Activated naive CD8-positive, alpha-beta T cell (primary cell): Measurements from ENCODE around the gene NF1.
"Not testable (repeated sequence)": the region's sequence is repeated elsewhere in the genome, so short reads cannot be mapped to it uniquely, and the experiment has no call there.

Experiments
- H3K27ac Mint-ChIP-seq: one replicate; pipeline ENCODE4 v1.8.0; 2021; ENCODE audit warnings: mixed read lengths
- H3K27me3 Mint-ChIP-seq: one replicate; pipeline ENCODE4 v1.8.0; 2021; ENCODE audit warnings: mixed read lengths
- H3K36me3 Mint-ChIP-seq: one replicate; pipeline ENCODE4 v1.8.0; 2021; ENCODE audit warnings: mixed read lengths
- H3K4me1 Mint-ChIP-seq: one replicate; pipeline ENCODE4 v1.8.0; 2021; ENCODE audit warnings: low read depth, mixed read lengths
- H3K4me3 Mint-ChIP-seq: one replicate; pipeline ENCODE4 v1.8.0; 2021; ENCODE audit warnings: mild to moderate bottlenecking, mixed read lengths
- H3K9me3 Mint-ChIP-seq: one replicate; pipeline ENCODE4 v1.8.0; 2021; ENCODE audit warnings: low read depth, mixed read lengths

Gene NF1

GRCh38 chr17:31094600-31095235, at the start of gene NF1:
Gene NF1 (plus strand): TSS chr17:31094977. CDS start chr17:31095310, 333 bp downstream.
- H3K27me3 Mint-ChIP-seq: no peaks in the 10 kb centered on the region
- peak within 1 kb of the TSS; percentile 97 for H3K4me3 Mint-ChIP-seq
- H3K27ac Mint-ChIP-seq: peak within 1 kb of the TSS; percentile 90

GRCh38 chr17:31046856-31047425, 47.8 kb upstream of the NF1 start:
- H3K27ac Mint-ChIP-seq, H3K27me3 Mint-ChIP-seq, H3K9me3 Mint-ChIP-seq, H3K36me3 Mint-ChIP-seq, H3K4me1 Mint-ChIP-seq, H3K4me3 Mint-ChIP-seq: not testable (repeated sequence)

More at GRCh38 chr17:31094600-31095235, at the start of gene NF1:
- H3K36me3 Mint-ChIP-seq: no peaks in the 10 kb centered on the region
- no peaks in the 10 kb centered on the region for H3K9me3 Mint-ChIP-seq
- H3K4me1 Mint-ChIP-seq: peaks cover 15% of the 10 kb centered on the region

- no peak overlapping the region for H3K27ac Mint-ChIP-seq
- no peaks in the 10 kb centered on the region for H3K9me3 Mint-ChIP-seq
- H3K4me1 Mint-ChIP-seq: peaks cover 5% of the 10 kb centered on the region
- H3K27me3 Mint-ChIP-seq: no peaks in the 10 kb centered on the region
- no peak overlapping the region for H3K4me3 Mint-ChIP-seq
- H3K36me3 Mint-ChIP-seq: peaks cover 2% of the 10 kb centered on the region
Measured at GRCh38 chr17:31048142-31048541, 46.6 kb upstream of the NF1 start.

GRCh38 chr17:31048780-31049179, 46.0 kb upstream of the NF1 start:
- H3K4me1 Mint-ChIP-seq: peaks cover 5% of the 10 kb centered on the region
- H3K36me3 Mint-ChIP-seq: peaks cover 2% of the 10 kb centered on the region
- no peaks in the 10 kb centered on the region for H3K9me3 Mint-ChIP-seq
- no peak overlapping the region for H3K27ac Mint-ChIP-seq
- no peaks in the 10 kb centered on the region for H3K27me3 Mint-ChIP-seq
- H3K4me3 Mint-ChIP-seq: no peak overlapping the region

GRCh38 chr17:31050948-31051347, 43.8 kb upstream of the NF1 start:
- Mint-ChIP-seq H3K9me3 (no peaks in the 10 kb centered on the region), H3K36me3 (peaks cover 2% of the 10 kb centered on the region), H3K27me3 (no peaks in the 10 kb centered on the region), H3K4me1 (peaks cover 5% of the 10 kb centered on the region), H3K4me3 (no peak overlapping the region), H3K27ac (no peak overlapping the region)

GRCh38 chr17:31051506-31051905, 43.3 kb upstream of the NF1 start:
- no peak overlapping the region for H3K27ac Mint-ChIP-seq

GRCh38 chr17:31052187-31052889, 42.4 kb upstream of the NF1 start:
- no peaks in the 10 kb centered on the region for H3K9me3 Mint-ChIP-seq
- H3K4me1 Mint-ChIP-seq: peaks cover 5% of the 10 kb centered on the region
- no peak overlapping the region for H3K4me3 Mint-ChIP-seq
- H3K36me3 Mint-ChIP-seq: peaks cover 2% of the 10 kb centered on the region
- H3K27me3 Mint-ChIP-seq: no peaks in the 10 kb centered on the region
- peak overlapping the region; percentile 17 for H3K27ac Mint-ChIP-seq

More at GRCh38 chr17:31051506-31051905, 43.3 kb upstream of the NF1 start:
- H3K4me1 Mint-ChIP-seq: peaks cover 5% of the 10 kb centered on the region
- peaks cover 2% of the 10 kb centered on the region for H3K36me3 Mint-ChIP-seq
- H3K27me3 Mint-ChIP-seq: no peaks in the 10 kb centered on the region
- H3K4me3 Mint-ChIP-seq: no peak overlapping the region
- H3K9me3 Mint-ChIP-seq: no peaks in the 10 kb centered on the region

GRCh38 chr17:31053071-31053470, 41.7 kb upstream of the NF1 start:
- H3K27ac Mint-ChIP-seq: no peak overlapping the region

GRCh38 chr17:31054761-31055160, 40.0 kb upstream of the NF1 start:
- no peaks in the 10 kb centered on the region for H3K27me3 Mint-ChIP-seq
- H3K4me3 Mint-ChIP-seq: no peak overlapping the region

More at GRCh38 chr17:31053071-31053470, 41.7 kb upstream of the NF1 start:
- H3K4me3 Mint-ChIP-seq: no peak overlapping the region
- H3K9me3 Mint-ChIP-seq: no peaks in the 10 kb centered on the region
- H3K4me1 Mint-ChIP-seq: peaks cover 5% of the 10 kb centered on the region
- H3K36me3 Mint-ChIP-seq: peaks cover 2% of the 10 kb centered on the region
- no peaks in the 10 kb centered on the region for H3K27me3 Mint-ChIP-seq

GRCh38 chr17:31058976-31059375, 35.8 kb upstream of the NF1 start:
- H3K36me3 Mint-ChIP-seq: no peaks in the 10 kb centered on the region
- no peak overlapping the region for H3K4me3 Mint-ChIP-seq
- no peaks in the 10 kb centered on the region for H3K9me3 Mint-ChIP-seq

More at GRCh38 chr17:31054761-31055160, 40.0 kb upstream of the NF1 start:
- H3K36me3 Mint-ChIP-seq: peaks cover 2% of the 10 kb centered on the region
- no peak overlapping the region for H3K27ac Mint-ChIP-seq
- no peaks in the 10 kb centered on the region for H3K9me3 Mint-ChIP-seq
- peaks cover 5% of the 10 kb centered on the region for H3K4me1 Mint-ChIP-seq

GRCh38 chr17:31060791-31061550, 33.8 kb upstream of the NF1 start:
- Mint-ChIP-seq H3K9me3 (no peaks in the 10 kb centered on the region), H3K27me3 (peaks cover under 1% of the 10 kb centered on the region), H3K36me3 (no peaks in the 10 kb centered on the region), H3K4me3 (no peak overlapping the region), H3K27ac (no peak overlapping the region), H3K4me1 (no peaks in the 10 kb centered on the region)

More at GRCh38 chr17:31058976-31059375, 35.8 kb upstream of the NF1 start:
- H3K27ac Mint-ChIP-seq: no peak overlapping the region
- H3K27me3 Mint-ChIP-seq: no peaks in the 10 kb centered on the region
- no peaks in the 10 kb centered on the region for H3K4me1 Mint-ChIP-seq

GRCh38 chr17:31061678-31062077, 33.1 kb upstream of the NF1 start:
- H3K9me3 Mint-ChIP-seq: no peaks in the 10 kb centered on the region
- H3K4me3 Mint-ChIP-seq: no peak overlapping the region
- H3K36me3 Mint-ChIP-seq: no peaks in the 10 kb centered on the region
- H3K27ac Mint-ChIP-seq: no peak overlapping the region
- peaks cover 1% of the 10 kb centered on the region for H3K27me3 Mint-ChIP-seq
- H3K4me1 Mint-ChIP-seq: no peaks in the 10 kb centered on the region

GRCh38 chr17:31062346-31062745, 32.4 kb upstream of the NF1 start:
- H3K27ac Mint-ChIP-seq: no peak overlapping the region
- no peaks in the 10 kb centered on the region for H3K9me3 Mint-ChIP-seq
- H3K27me3 Mint-ChIP-seq: peaks cover 1% of the 10 kb centered on the region
- H3K36me3 Mint-ChIP-seq: no peaks in the 10 kb centered on the region
- H3K4me3 Mint-ChIP-seq: no peak overlapping the region
- H3K4me1 Mint-ChIP-seq: no peaks in the 10 kb centered on the region

- Mint-ChIP-seq H3K9me3 (no peaks in the 10 kb centered on the region), H3K4me1 (no peaks in the 10 kb centered on the region), H3K36me3 (no peaks in the 10 kb centered on the region), H3K27me3 (peaks cover 1% of the 10 kb centered on the region), H3K27ac (no peak overlapping the region), H3K4me3 (no peak overlapping the region)
Measured at GRCh38 chr17:31064707-31065106, 30.1 kb upstream of the NF1 start.

- Mint-ChIP-seq H3K27me3 (peaks cover 1% of the 10 kb centered on the region), H3K4me3 (no peak overlapping the region)
Measured at GRCh38 chr17:31067691-31068184, 27.0 kb upstream of the NF1 start.

More at GRCh38 chr17:31067691-31068184, 27.0 kb upstream of the NF1 start:
- Mint-ChIP-seq H3K4me1 (no peaks in the 10 kb centered on the region), H3K36me3 (no peaks in the 10 kb centered on the region), H3K27ac (no peak overlapping the region), H3K9me3 (no peaks in the 10 kb centered on the region)
